HCT116 (cell line): ENCODE measurements around the gene STX2.
A peak's percentile ranks its signal among the peaks of the same experiment; 100 is the strongest.

Experiments used
- ATF3 ChIP-seq: IDR thresholded peaks from 2 replicates; pipeline ENCODE4 v1.6.1; 2012
- CTCF ChIP-seq, 3 experiments: fragments of 200-600 bp in 1 of 3; sonication (generic) in 1 of 3; IDR thresholded peaks in 2 of 3; conservative IDR thresholded peaks in 1 of 3; 2 replicates each; pipeline ENCODE4 v1.5.1; 2012 to 2017; ENCODE audit warnings: low read depth in 2 of 3, low read length in 2 of 3, antibody characterized with exemption in 1 of 3, borderline replicate concordance in 1 of 3, control low read depth in 1 of 3, mild to moderate bottlenecking in 1 of 3, mixed read lengths in 1 of 3, mixed run types in 1 of 3, moderate library complexity in 1 of 3; ENCODE audit not compliant: insufficient read depth in 1 of 3
- POLR2A ChIP-seq: IDR thresholded peaks from 2 replicates; pipeline ENCODE4 v1.7.0; 2011; ENCODE audit warnings: borderline replicate concordance; ENCODE audit not compliant: insufficient read depth, insufficient read length; ENCODE audit errors: extremely low read depth
- POLR2AphosphoS5 ChIP-seq: IDR thresholded peaks from 2 replicates; pipeline ENCODE4 v1.6.1; 2011; ENCODE audit warnings: mild to moderate bottlenecking, low read depth, low read length, moderate library complexity
- REST ChIP-seq: IDR thresholded peaks from 2 replicates; pipeline ENCODE4 v1.6.1; 2012; ENCODE audit warnings: low read depth
- SP1 ChIP-seq: IDR thresholded peaks from 2 replicates; pipeline ENCODE4 v1.6.1; 2012; ENCODE audit warnings: low read depth
- ZBTB33 ChIP-seq: IDR thresholded peaks from 2 replicates; pipeline ENCODE4 v1.6.1; 2011; ENCODE audit warnings: mild to moderate bottlenecking, low read length, moderate library complexity; ENCODE audit not compliant: insufficient replicate concordance; ENCODE audit errors: extremely low read depth
- ZFX ChIP-seq: fragments of 450-650 bp; IDR thresholded peaks from 2 replicates; pipeline ENCODE4 v1.6.1; 2017

GRCh38 chr12:130818635-130819576, 20.1 kb downstream of the STX2 start:
- TF ChIP-seq ZBTB33 (no peak), CTCF (IDR thresholded peaks at IDR 0.05 in 2 of 3, conservative IDR thresholded peaks at IDR 0.05 in 1 of 3; ENCODE audit: borderline replicate concordance in 1 of 3, insufficient read depth in 1 of 3, low read depth in 2 of 3, low read length in 2 of 3) (peak; percentile 53 to 74 (median 68); a peak in 5 of 6 replicates), POLR2A (no peak), ATF3 (no peak), REST (no peak), POLR2AphosphoS5 (no peak), SP1 (no peak), ZFX (no peak)
